Activated T-helper 2 cell treated with anti-CD3 and anti-CD28 coated beads, Interferon-gamma antibody, Interleukin-2, Interleukin-4, amounts not matched to agents 10 μg/mL and 5 μg/mL and 100 μg/mL, durations not matched to agents 14 hours and 24 hours and 36 hours (primary cell): ENCODE measurements around the gene ARPC1A. TPM values are rescaled to one million over a fixed set of nuclear protein-coding genes. Genes with fewer than 3 reads are reported as not detected.

Experiments
- DNase-seq: peaks from one replicate; pipeline ENCODE4 v3.0.0; 2021; ENCODE audit warnings: low spot score
- H3K27ac Mint-ChIP-seq: one replicate; pipeline ENCODE4 v1.8.0; 2021; ENCODE audit warnings: mixed read lengths
- H3K27me3 Mint-ChIP-seq: one replicate; pipeline ENCODE4 v1.8.0; 2021; ENCODE audit warnings: low read depth, mixed read lengths
- H3K36me3 Mint-ChIP-seq: one replicate; pipeline ENCODE4 v1.8.0; 2021; ENCODE audit warnings: low read depth, mixed read lengths
- H3K4me1 Mint-ChIP-seq: one replicate; pipeline ENCODE4 v1.8.0; 2021; ENCODE audit warnings: low read depth, mixed read lengths
- H3K4me3 Mint-ChIP-seq: one replicate; pipeline ENCODE4 v1.8.0; 2021; ENCODE audit warnings: low read depth, mild to moderate bottlenecking, moderate library complexity, mixed read lengths
- H3K9me3 Mint-ChIP-seq: one replicate; pipeline ENCODE4 v1.8.0; 2021; ENCODE audit warnings: mixed read lengths
- intact Hi-C: fragments of 100-400 bp; cut with micrococcal nuclease; formaldehyde crosslinking; loops from one replicate; pipeline ENCODE4 v1.15.1; 2023
- total RNA-seq: library from RNA; stranded (reverse); gene quantifications from 2 replicates; pipeline ENCODE4 v1.2.3, GENCODE V29; 2022

The ARPC1A gene
- total RNA-seq, 1 donor from 2014 or later, result 79.8 TPM

DNA sequence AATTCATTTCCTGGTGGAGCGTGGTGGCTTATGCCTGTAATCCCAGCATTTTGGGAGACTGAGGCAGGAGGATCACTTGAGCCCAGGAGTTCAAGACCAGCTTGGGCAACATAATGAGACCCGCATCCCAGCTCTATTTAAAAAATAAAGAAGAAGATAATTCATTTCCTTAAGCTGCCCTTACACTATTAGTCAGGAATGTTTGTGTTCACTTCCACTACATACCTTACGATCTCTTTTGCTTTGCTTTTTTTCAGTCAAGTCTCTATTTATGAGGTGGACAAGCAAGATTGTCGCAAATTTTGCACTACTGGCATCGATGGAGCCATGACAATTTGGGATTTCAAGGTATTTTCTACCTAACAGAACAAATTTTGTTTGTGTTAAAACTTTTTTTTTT is 37.6 kb downstream of the ARPC1A start:
- no peak for DNase-seq
- intact Hi-C loops, result no loop called here
- H3K9me3 Mint-ChIP-seq, result no peaks in the 10 kb centered on the region
- no peaks in the 10 kb centered on the region for H3K4me1 Mint-ChIP-seq
- H3K27me3 Mint-ChIP-seq, result no peaks in the 10 kb centered on the region
- peaks cover 70% of the 10 kb centered on the region for H3K36me3 Mint-ChIP-seq
- H3K27ac Mint-ChIP-seq, result no peak overlapping the region
- no peak overlapping the region for H3K4me3 Mint-ChIP-seq

DNA sequence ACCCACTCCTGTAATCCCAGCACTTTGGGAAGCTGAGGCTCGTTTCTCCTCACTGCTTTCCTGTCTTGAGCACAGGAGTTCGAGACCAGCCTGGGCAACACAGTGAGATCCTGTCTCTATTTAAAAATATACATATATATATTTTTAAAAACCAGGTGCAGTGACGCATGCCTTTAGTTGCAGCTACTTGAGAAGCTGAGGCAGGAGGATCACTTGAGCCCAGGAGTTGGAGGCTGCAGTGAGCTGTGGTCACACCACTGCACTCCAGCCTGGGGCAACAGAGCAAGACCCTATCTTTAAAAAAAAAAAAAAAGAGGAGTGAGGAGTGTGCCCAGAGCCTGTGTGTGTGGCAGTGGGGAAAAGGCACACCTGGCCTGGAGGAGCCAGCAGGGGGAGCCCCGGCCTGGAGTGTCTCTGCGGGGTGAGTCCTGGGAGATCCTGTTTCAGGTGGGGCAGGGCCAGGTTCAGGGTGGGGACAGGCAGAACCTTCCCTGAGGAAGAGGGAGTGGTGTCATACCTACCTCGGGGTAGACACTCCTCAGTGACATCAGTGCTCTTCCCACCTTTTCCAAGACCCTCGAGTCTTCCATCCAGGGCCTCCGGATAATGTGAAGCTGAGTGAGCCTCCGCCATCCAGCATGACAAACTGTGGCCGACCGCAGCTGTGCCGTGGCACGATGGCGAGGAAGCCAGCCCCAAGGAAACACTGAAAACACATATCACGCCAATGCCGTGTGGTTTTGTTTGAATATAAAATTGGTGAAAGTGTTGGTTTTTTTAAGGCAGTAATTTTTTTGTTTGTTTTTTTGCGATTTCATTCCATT is 39.8 kb downstream of the ARPC1A start:
- Mint-ChIP-seq H3K4me1 (peaks cover 3% of the 10 kb centered on the region), H3K27me3 (no peaks in the 10 kb centered on the region), H3K36me3 (peaks cover 63% of the 10 kb centered on the region), H3K9me3 (no peaks in the 10 kb centered on the region), H3K4me3 (no peak overlapping the region), H3K27ac (no peak overlapping the region)
- peak; percentile 39 for DNase-seq
- intact Hi-C loops, result no loop called here

GRCh38 chr7:99366646-99367045 is 40.9 kb downstream of the ARPC1A start:
- no peak overlapping the region for H3K4me3 Mint-ChIP-seq
- DNase-seq, result no peak
- H3K9me3 Mint-ChIP-seq, result no peaks in the 10 kb centered on the region
- H3K4me1 Mint-ChIP-seq, result peaks cover 3% of the 10 kb centered on the region
- no peaks in the 10 kb centered on the region for H3K27me3 Mint-ChIP-seq
- peaks cover 52% of the 10 kb centered on the region for H3K36me3 Mint-ChIP-seq
- intact Hi-C loops, result no loop called here
- no peak overlapping the region for H3K27ac Mint-ChIP-seq

GRCh38 chr7:99368750-99369389 is 43.2 kb downstream of the ARPC1A start:
- intact Hi-C loops, result no loop called here
- Mint-ChIP-seq H3K9me3 (no peaks in the 10 kb centered on the region), H3K27ac (no peak overlapping the region), H3K4me1 (peaks cover 8% of the 10 kb centered on the region), H3K27me3 (no peaks in the 10 kb centered on the region), H3K4me3 (no peak overlapping the region), H3K36me3 (peaks cover 38% of the 10 kb centered on the region)
- no peak for DNase-seq

- DNase-seq, result no peak
- Mint-ChIP-seq H3K4me1 (peaks cover 8% of the 10 kb centered on the region), H3K9me3 (no peaks in the 10 kb centered on the region), H3K36me3 (peaks cover 30% of the 10 kb centered on the region), H3K4me3 (no peak overlapping the region), H3K27ac (no peak overlapping the region), H3K27me3 (no peaks in the 10 kb centered on the region)
- intact Hi-C loops, result no loop called here
Measured at GRCh38 chr7:99369767-99370391, 44.2 kb downstream of the ARPC1A start.

DNA sequence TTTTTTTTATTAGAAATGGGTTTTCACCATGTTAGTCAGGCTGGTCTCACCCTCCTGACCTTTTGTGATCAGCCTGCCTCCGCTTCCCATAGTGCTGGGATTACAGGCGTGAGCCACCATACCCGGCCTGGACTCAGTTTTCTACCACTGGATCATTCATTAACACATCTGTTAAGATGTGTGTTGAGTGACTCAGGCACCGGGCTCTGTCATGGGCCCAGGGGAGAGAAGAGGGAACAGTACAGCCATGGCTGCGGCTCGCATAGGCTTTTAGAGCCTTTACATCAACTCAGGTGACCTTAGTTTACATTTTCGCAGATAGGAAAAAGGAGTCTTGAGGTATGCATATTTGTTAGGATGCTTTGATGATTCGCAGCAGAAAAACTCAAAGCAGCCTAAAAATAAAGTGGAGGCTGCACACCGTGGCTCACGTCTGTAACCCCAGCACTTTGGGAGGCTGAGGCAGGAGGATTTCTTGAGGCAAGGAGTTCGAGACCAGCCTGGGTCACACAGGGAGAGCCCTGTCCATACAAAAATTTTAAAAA is 45.8 kb downstream of the ARPC1A start:
- Mint-ChIP-seq H3K27ac (no peak overlapping the region), H3K36me3 (peaks cover 16% of the 10 kb centered on the region), H3K4me3 (no peak overlapping the region), H3K4me1 (peaks cover 11% of the 10 kb centered on the region), H3K27me3 (no peaks in the 10 kb centered on the region), H3K9me3 (no peaks in the 10 kb centered on the region)
- no peak for DNase-seq
- intact Hi-C loops, result no loop called here

DNA sequence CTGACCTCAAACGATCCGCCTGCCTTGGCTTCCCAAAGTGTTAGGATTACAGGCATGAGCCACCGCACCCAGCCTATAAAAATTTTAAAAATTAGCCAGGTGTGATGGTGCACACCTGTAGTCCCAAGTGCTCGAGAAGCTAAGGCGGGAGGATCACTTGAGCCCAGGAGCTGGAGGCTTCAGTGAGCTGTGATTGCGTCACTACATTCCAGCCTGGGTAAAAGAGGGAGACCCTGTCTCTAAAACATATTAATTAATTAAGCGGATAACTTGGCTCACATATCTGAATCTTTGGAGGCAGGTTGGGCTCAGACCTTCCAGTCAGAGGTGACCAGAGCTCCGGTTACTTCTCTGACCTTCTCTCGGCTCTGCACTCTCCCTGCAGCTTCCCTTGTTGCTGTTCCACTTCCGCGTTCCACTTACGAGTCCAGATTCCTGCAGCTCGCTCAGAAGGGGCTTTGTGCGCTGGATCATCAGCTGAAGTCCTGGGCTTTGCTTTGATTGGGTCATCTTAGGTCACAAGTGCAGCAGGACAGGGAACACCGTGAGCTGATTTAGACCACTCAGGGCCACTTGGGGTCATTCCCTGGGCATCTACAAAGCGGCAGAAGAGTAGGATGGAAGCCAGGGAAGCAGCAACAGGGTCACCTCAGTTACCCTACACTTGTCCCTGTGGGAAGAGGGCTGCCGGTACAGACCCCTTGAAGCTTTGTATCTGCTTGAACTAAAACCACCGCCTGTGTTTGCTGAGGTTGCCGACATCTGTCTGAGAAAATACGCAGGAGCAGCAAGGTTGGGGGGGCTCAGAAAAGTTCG is 46.8 kb downstream of the ARPC1A start:
- Mint-ChIP-seq H3K4me3 (peak overlapping the region; percentile 75), H3K9me3 (no peaks in the 10 kb centered on the region), H3K36me3 (peaks cover 14% of the 10 kb centered on the region), H3K4me1 (peaks cover 15% of the 10 kb centered on the region), H3K27me3 (no peaks in the 10 kb centered on the region), H3K27ac (peak overlapping the region; percentile 43)
- intact Hi-C loops, result no loop called here
- no peak for DNase-seq

GRCh38 chr7:99373091-99374066 is 47.7 kb downstream of the ARPC1A start:
- H3K36me3 Mint-ChIP-seq, result peaks cover 23% of the 10 kb centered on the region
- no peaks in the 10 kb centered on the region for H3K9me3 Mint-ChIP-seq
- no peaks in the 10 kb centered on the region for H3K27me3 Mint-ChIP-seq
- peak overlapping the region; percentile 78 for H3K4me3 Mint-ChIP-seq
- H3K27ac Mint-ChIP-seq, result peak overlapping the region; percentile 62
- intact Hi-C loops, result loop anchor here (1.0 to 2.0 kb wide), 2 partner anchors 19 to 35 kb away; partner anchors contain the start of genes BUD31 and PDAP1
- H3K4me1 Mint-ChIP-seq, result peaks cover 20% of the 10 kb centered on the region
- no peak for DNase-seq

GRCh38 chr7:99374111-99375064 is 48.7 kb downstream of the ARPC1A start, which contains the start of gene ARPC1B:
Gene ARPC1B, plus strand, starts transcription at chr7:99374730. Its CDS starts 10,985 bp downstream, at chr7:99385715.
- peaks cover 26% of the 10 kb centered on the region for H3K36me3 Mint-ChIP-seq
- peak; percentile 76 for DNase-seq
- intact Hi-C loops, result loop anchor here (1.0 to 2.0 kb wide), 2 partner anchors 18 to 34 kb away; partner anchors contain the start of genes BUD31 and PDAP1
- H3K4me3 Mint-ChIP-seq, result peak within 1 kb of the TSS; percentile 81
- H3K9me3 Mint-ChIP-seq, result no peaks in the 10 kb centered on the region
- H3K4me1 Mint-ChIP-seq, result peaks cover 24% of the 10 kb centered on the region
- H3K27me3 Mint-ChIP-seq, result no peaks in the 10 kb centered on the region
- H3K27ac Mint-ChIP-seq, result peak within 1 kb of the TSS; percentile 71

- peaks cover 29% of the 10 kb centered on the region for H3K4me1 Mint-ChIP-seq
- DNase-seq, result peak; percentile 68
Measured at GRCh38 chr7:99375070-99375807, 49.5 kb downstream of the ARPC1A start.

More at GRCh38 chr7:99375070-99375807, 49.5 kb downstream of the ARPC1A start:
- Mint-ChIP-seq H3K27ac (peak overlapping the region; percentile 71), H3K27me3 (no peaks in the 10 kb centered on the region), H3K9me3 (no peaks in the 10 kb centered on the region), H3K36me3 (peaks cover 33% of the 10 kb centered on the region), H3K4me3 (peak overlapping the region; percentile 81)
- intact Hi-C loops, result loop anchor here (2.0 kb wide), 1 partner anchor 18 kb away; no protein-coding TSS in a partner anchor
